ENCODE measurements around the gene ZNF276. TPM values are rescaled to one million over a fixed set of nuclear protein-coding genes. Genes with fewer than 3 reads are reported as not detected.
"Not testable (repeated sequence)": the region's sequence is repeated elsewhere in the genome, so short reads cannot be mapped to it uniquely, and the experiment has no call there.

ZNF276 gene, protein sequence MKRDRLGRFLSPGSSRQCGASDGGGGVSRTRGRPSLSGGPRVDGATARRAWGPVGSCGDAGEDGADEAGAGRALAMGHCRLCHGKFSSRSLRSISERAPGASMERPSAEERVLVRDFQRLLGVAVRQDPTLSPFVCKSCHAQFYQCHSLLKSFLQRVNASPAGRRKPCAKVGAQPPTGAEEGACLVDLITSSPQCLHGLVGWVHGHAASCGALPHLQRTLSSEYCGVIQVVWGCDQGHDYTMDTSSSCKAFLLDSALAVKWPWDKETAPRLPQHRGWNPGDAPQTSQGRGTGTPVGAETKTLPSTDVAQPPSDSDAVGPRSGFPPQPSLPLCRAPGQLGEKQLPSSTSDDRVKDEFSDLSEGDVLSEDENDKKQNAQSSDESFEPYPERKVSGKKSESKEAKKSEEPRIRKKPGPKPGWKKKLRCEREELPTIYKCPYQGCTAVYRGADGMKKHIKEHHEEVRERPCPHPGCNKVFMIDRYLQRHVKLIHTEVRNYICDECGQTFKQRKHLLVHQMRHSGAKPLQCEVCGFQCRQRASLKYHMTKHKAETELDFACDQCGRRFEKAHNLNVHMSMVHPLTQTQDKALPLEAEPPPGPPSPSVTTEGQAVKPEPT
- 10.6 and 20.7 TPM in 2 replicates for total RNA-seq

DNA sequence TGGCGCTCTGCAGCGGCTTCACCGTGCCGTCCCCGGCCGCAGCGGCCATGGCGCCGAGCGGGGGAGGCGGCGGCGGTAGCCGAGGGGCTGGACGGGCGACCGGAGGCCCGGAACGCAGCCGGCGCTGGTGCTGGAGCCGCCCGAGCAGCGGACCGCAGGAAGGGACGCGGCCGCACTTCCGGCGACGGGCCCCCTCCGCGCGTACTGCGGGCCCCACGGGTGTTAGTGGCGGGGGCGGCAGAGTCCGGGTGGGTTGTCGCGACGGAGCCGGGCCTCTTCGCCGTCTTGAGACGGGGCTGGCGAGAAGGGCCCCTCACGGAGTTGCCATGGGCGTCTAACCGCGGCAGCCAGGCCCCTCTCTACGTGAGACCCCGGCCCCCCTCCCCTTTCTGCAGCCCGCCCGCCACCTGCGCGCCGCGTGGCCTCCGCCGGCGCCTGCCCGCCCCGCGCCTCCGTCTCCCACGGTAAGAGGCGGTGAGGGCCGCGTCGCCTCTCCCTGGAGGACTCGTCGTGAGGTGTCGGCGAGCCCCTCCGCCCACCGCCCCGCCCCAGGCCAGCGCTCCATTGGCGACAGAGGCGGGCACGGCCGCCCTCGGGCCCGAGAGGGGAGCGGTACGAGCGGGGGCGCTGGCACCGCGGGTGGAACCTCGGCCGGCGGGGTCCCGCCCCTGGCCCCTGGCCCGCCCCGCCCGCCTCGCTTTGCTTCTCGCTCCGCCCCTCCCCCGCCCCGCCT is at the start of gene ZNF276, which contains the start of gene VPS9D1:
ZNF276 (plus strand) TSS at position 725 of the 733 bp plus-strand sequence. CDS start 104 bp downstream, outside the sequence.
VPS9D1 (minus strand) TSS at position 86 of the 733 bp plus-strand sequence; CDS start at position 49, 37 bp downstream.
- peak; percentile 30 for DNase-seq (ENCODE audit: low read depth)

DNA sequence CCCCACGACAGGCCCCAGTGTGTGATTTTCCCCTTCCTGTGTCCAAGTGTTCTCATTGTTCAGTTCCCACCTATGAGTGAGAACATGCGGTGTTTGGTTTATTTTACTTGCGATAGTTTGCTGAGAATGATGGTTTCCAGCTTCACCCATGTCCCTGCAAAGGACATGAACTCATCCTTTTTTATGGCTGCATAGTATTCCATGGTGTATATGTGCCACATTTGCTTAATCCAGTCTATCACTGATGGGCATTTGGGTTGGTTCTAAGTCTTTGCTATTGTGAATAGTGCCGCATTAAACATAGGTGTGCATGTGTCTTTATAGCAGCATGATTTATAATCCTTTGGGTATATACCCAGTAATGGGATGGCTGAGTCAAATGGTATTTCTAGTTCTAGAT is 49.8 kb upstream of the ZNF276 start:
- DNase-seq (ENCODE audit: low read depth), result not testable (repeated sequence)

DNA sequence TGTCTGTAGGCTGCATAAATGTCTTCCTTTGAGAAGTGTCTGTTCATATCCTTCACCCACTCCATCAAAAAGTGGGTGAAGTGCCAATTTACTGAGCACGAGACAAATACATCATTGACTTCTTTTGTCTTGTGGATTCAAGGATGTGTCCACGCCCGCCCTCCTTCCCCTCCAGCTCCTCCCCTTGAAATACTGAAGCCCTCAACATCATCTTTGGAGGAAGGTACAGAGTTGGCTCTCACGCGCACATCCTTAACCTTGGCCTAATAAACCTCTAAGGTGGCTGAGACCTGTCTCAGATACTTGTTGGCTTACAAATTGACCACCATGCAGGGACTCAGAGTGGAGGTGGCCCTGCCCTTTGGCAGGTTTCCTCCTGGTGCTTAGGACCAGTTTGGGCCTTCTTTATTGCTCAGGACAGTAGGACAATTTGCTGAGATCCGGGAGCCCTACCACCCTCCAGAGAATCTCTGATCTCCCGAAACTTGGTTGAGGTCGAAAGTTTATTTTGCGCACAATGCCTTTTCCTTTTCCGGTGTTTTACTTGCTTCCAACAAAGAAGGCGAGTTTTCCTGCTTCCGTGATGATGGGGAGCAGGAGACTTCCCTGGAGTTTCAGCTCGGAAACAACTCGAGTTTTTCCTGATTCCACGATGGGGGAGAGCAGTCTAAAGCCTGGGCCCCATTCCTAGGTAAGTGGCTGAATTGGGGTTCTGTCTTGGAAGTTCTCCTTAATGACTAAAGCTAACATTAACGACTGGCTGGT is 49.0 kb upstream of the ZNF276 start:
- DNase-seq (ENCODE audit: low read depth), result no peak

DNA sequence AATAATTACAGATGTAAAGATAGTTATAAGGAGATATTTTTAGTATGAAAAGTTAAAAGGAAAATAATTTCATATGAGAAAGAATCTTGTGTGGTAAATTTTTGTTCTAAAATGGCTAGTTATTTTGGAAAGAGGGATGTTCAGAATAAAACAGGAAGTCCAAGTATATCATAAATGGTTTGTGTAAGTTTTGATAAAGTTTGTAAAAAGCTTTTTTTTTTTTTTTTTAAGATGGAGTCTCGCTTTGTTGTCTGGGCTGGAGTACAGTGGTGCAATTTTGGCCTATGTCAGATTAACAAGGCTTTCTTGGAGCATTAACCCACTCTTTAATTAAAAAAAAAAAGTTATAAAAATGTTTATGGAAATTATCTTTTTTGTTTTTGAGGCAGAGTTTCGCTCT is 43.1 kb upstream of the ZNF276 start:
- DNase-seq (ENCODE audit: low read depth), result no peak

DNA sequence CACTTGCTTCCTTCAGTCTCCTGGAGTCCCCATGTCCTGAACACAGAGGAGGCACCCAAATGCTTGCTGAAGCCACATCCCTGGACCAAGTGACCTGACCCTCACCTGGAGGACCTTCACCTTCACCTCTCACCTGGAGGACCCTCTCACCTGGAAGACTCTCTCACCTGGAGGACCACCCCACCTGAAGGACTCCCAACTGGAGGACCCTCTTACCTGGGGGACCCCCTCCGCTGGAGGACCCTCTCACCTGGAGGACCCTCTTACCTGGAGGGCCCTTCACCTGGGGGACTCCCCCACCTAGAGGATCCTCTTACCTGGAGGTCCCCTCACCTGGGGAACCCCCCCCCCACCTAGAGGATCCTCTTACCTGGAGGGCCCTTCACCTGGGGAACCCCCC is 35.4 kb upstream of the ZNF276 start:
- DNase-seq (ENCODE audit: low read depth), result no peak

DNA sequence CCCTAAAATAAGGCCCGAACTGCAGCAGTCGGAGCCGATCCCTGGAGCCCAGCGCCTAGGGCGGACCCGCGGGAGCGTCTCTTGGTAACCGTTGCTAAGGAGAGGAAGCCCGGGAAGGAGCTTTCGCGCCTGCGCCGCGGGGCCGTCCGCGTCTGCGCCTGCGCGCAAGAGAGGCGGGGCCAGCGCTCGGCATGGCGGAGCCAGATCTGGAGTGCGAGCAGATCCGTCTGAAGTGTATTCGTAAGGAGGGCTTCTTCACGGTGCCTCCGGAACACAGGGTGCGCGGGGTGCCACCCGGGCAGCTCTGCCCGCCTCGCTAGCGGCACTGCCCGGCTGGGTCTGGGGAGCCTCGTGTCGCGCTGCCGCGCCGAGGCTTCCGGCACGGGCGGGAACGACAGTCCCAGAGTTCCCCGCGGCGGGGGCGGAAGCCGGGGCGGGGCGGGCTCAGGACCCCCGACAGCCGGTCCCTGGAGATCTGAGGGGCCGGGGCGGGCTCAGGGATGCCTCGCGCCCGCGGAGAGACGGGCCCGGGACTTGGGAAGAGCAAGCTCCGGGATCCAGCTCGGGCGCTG is 34.7 kb upstream of the ZNF276 start, which contains the start of gene CDK10:
CDK10 (plus strand) TSS at position 170 of the 572 bp plus-strand sequence; CDS start at position 192, 22 bp downstream.
- peak; percentile 70 for DNase-seq (ENCODE audit: low read depth)

DNA sequence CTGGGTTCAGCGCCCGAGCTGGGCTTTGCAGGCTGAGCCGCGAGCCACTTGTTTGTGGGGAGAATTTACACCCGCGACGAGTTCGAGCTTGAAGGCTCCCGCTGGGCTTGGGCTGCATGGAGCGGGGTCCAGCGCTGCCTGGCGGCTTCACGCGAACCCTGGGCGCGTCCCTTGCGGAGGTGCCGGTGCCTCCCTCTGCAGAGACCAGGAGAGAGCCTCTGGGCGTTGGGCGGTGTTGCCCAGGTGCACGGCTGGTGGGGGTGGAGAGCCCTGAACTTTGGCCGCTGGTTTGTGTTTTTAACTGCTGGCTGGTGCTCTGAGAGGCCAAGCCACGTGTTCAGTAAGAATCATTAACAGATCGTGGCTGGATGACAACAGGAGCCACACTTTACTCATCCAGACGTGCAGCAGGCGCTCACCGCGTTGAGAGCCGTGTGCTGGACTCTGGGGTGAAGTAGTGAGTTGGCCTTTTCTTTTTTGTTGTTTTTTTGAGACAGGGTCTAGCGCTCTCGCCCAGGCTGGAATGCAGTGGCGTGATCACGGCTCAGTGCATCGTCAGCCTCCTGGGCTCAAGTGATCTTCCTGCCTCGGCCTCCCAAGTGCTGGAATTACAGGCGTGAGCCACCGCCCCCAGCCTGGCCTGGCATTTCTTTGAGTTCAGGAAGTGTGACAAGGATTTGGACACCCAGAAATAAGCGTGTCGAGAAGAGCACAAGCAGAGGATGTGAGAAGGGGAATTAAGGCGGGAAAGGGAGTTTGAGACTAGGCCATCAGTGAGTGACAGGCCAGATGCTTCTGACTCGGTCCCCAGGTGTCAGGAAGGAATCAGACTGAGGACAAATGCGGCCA is 34.0 kb upstream of the ZNF276 start:
- DNase-seq (ENCODE audit: low read depth), result peak; percentile 95

DNA sequence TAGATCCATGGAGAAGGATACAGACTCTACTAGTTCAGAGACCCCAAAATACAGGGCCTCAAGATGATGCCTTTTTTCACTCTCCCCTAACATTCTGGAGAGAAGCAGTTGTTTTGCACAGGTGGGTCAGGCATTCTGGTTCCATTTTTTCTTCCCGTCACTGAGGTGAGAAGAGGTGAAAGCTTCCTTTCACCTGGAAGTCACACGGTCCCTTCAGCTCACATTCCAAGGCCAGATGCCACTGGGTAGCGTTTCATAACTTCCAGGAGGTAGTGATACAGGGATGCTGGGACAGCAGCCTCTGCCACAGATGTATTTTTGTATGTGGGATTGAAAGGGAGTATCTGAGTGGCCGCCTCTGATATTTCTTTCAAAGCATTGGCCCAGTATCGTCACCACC is 32.9 kb upstream of the ZNF276 start:
- DNase-seq (ENCODE audit: low read depth), result no peak

DNA sequence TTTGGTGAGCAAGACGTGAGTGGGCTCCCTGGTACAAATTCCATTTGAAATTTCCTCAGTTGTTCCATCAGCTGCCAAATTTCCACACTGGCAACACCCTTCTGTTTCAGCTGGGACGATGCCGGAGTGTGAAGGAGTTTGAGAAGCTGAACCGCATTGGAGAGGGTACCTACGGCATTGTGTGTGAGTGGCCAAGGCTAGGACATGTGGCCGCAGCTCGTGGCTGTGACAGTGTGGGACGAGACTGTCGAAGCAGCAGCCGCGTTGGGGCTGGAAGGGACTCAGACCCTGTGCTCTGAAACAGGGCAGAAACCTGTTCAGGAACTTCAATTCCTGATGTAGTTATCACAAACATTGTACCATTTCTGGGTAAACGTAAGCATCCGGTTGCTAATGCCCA is 32.2 kb upstream of the ZNF276 start:
- no peak for DNase-seq (ENCODE audit: low read depth)

DNA sequence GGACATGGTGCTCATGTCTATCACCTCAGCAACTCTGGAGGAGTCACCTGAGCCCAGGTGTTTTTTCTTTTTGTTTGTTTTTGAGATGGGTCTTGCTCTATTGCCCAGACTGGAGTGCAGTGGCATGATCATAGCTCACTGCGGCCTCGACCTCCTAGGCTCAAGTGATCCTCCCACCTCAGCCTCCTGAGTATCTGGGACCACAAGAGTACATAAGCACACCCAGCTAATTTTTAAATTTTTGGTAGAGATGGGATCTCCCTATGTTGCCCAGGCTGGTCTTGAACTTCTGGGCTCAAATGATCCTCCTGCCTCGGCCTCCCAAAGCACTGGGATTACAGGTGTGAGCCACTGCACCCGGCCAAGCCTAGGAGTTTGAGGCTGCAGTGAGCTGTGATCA is 31.7 kb upstream of the ZNF276 start:
- not testable (repeated sequence) for DNase-seq (ENCODE audit: low read depth)

DNA sequence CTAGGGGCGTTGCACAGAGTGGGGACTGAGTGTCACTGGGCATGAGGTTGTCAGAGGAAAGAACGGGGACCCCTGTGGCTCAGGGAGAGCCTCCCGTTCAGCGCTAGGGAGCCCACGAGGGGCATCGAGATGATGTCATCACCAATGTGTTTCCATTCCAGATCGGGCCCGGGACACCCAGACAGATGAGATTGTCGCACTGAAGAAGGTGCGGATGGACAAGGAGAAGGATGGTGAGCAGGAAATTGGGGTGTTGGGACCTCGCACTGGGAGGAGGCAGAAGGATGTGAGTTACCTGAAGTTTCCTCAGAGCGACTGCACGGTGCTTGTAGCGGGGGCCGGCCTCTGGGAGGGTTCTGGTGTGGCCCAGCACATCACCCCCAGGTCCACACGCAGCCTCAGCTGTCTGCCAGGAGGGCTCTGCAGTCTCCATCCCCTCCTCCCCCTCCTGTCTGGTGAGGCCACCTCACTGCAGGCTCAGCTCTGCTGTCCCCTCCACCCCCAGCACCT is 30.9 kb upstream of the ZNF276 start:
- no peak for DNase-seq (ENCODE audit: low read depth)

DNA sequence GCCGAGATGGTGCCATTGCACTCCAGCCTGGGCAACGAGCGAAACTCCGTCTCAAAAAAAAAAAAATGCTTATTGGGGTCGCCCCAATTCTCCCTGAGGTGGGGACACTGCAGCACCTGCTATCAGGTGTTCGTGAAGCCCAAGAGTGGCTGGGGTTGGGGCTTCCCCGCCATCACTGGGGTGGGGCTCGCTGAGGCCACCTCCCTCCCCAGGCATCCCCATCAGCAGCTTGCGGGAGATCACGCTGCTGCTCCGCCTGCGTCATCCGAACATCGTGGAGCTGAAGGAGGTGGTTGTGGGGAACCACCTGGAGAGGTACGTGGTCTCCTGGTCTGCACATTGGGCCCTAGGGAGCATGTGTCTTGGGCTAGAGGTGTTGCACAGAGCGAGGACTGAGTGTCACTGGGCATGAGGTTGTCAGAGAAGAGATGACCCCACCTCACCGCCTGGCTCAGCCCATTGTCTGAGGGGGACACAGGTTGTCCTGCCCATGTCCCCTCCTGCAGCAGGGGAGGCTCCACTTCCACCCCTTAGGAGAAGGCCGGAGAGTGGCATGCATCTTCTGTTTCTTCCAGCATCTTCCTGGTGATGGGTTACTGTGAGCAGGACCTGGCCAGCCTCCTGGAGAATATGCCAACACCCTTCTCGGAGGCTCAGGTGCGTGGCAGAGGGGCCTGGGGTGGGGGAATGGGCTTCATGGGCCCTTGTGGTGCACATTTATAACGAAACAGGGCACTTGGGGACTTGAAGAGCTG is 29.9 kb upstream of the ZNF276 start:
- DNase-seq (ENCODE audit: low read depth), result no peak

DNA sequence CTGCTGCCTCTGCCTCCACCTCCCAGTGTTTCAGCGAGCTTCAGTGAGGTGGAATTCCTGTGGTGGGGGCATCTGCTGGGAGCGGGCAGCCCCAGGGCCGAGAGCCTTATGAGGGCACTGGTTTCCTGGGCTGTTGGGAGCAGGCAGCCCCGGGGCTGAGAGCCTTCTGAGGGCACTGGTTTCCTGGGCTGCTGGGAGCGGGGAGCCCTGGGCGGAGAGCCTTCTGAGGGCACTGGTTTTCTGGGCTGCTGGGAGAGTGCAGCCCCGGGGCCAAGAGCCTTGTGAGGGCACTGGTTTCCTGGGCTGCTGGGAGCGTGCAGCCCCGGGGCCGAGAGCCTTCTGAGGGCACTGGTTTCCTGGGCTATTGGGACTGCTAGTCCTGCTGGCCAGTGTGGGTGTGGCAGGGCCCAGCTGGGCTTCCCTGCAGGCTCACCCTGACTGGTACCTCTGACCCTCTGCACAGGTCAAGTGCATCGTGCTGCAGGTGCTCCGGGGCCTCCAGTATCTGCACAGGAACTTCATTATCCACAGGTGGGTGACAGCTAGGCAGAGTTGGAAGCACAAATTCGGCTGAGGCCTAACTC is 29.3 kb upstream of the ZNF276 start:
- DNase-seq (ENCODE audit: low read depth), result no peak

DNA sequence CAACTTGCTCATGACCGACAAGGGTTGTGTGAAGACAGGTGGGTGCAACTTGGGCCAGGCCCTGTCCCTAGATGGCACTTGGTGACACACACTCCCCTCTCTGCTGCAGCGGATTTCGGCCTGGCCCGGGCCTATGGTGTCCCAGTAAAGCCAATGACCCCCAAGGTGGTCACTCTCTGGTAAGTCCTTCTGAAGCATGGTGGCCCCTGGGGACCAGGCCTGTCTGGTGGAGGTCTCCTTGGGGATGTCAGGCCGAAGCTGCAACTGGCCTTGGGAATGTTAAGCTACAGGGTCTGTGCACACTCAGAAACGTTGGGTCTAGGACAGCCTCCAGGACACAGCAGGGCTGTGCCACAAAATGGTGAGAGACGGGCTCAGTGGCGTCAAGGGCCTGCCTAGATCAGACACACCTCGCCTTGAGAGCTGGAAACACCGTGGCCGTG is 28.0 kb upstream of the ZNF276 start:
- DNase-seq (ENCODE audit: low read depth), result no peak

DNA sequence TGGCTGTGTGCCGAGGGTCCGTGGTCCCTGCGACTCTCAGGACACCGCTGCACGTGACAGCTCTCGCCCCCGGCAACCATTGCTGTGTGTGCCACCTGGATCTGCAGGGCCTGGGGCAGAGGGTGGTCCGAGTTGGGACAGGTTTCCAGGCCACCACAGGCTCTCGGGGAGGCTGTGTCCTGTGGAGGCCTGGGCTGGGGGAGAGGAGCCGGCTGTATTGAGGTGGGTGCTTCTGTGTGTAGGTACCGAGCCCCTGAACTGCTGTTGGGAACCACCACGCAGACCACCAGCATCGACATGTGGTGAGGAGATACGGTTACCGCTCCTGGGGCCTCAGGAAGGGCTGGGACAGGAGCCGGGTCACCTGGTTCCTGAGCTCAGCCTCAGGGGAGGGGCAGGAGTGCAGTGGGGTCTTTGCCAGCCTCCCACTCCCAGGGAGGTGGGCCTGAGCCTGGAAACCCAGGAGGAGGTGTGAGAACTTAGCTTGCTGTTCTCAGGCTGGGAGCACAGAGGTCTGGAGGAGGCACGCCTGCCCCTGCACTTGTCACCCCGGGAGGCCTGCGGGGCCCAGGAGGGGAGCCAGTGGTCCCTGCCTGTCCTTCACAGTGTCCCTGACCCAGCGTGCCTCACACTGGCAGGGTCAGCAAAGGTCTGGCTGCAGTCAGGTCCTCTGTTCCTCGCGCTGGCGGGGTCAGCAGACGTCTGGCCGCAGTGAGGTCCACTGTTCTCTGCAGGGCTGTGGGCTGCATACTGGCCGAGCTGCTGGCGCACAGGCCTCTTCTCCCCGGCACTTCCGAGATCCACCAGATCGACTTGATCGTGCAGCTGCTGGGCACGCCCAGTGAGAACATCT is 27.2 kb upstream of the ZNF276 start:
- no peak for DNase-seq (ENCODE audit: low read depth)

DNA sequence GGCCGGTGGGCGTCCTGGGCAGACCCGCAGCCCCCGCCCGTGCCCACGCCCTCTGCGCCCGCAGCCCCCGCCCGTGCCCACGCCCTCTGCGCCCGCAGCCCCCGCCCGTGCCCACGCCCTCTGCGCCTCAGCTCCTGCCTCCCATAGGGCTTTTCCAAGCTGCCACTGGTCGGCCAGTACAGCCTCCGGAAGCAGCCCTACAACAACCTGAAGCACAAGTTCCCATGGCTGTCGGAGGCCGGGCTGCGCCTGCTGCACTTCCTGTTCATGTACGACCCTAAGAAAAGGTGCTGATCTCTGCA is 26.6 kb upstream of the ZNF276 start:
- DNase-seq (ENCODE audit: low read depth), result not testable (repeated sequence)

DNA sequence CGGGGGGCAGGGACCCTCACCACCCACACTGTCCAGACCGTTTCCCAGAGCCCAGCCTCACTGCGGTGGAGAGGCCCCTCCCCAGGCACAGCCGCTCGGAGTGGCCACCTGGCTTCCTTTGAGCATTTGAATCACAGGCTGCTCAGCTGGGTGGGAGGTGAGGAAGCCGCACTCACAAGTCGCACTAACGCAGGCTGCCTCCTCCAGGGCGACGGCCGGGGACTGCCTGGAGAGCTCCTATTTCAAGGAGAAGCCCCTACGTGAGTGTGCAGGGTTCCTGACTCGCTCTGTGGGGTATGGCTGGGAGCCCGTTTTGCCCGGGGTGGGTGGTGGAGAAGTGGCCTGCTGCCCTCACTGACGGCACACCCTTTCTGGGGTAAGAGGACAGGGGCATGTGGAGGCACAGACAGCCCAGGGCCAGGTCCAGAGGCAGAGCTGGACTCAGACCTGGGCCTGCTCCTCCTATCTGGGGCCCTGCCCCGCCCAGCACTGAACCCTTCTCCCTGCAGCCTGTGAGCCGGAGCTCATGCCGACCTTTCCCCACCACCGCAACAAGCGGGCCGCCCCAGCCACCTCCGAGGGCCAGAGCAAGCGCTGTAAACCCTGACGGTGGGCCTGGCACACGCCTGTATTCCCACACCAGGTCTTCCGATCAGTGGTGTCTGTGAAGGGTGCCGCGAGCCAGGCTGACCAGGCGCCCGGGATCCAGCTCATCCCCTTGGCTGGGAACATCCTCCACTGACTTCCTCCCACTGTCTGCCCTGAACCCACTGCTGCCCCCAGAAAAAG is 26.1 kb upstream of the ZNF276 start:
- no peak for DNase-seq (ENCODE audit: low read depth)
